ENCODE measurements around the gene TDRD10.

The TDRD10 gene

GRCh38 chr1:154502066-154502743 is at the start of gene TDRD10, which contains the start of gene SHE:
Gene TDRD10 (plus strand): TSS chr1:154502219. CDS start chr1:154506904, 4,685 bp downstream.
Gene SHE (minus strand): TSS chr1:154502412. CDS start chr1:154502026, 386 bp downstream.
- H3K36me3 Mint-ChIP-seq, result peaks cover 7% of the 10 kb centered on the region
- peak within 1 kb of the TSS; percentile 42 for H3K4me3 Mint-ChIP-seq
- peak; percentile 57 for ATAC-seq
- H3K9me3 Mint-ChIP-seq, result peaks cover 4% of the 10 kb centered on the region
- peaks cover 10% of the 10 kb centered on the region for H3K4me1 Mint-ChIP-seq
- no peak within 1 kb of the TSS for H3K27ac Mint-ChIP-seq
- H3K27me3 Mint-ChIP-seq, result peaks cover 51% of the 10 kb centered on the region

GRCh38 chr1:154453161-154453560 is 48.9 kb upstream of the TDRD10 start:
- Mint-ChIP-seq H3K9me3 (no peaks in the 10 kb centered on the region), H3K4me3 (no peak overlapping the region), H3K4me1 (peaks cover 16% of the 10 kb centered on the region), H3K36me3 (peaks cover 53% of the 10 kb centered on the region), H3K27ac (no peak overlapping the region), H3K27me3 (no peaks in the 10 kb centered on the region)
- ATAC-seq, result no peak

- peaks cover 53% of the 10 kb centered on the region for H3K36me3 Mint-ChIP-seq
- H3K27me3 Mint-ChIP-seq, result no peaks in the 10 kb centered on the region
- H3K27ac Mint-ChIP-seq, result no peak overlapping the region
- no peak for ATAC-seq
- H3K4me3 Mint-ChIP-seq, result no peak overlapping the region
- H3K9me3 Mint-ChIP-seq, result no peaks in the 10 kb centered on the region
- peaks cover 16% of the 10 kb centered on the region for H3K4me1 Mint-ChIP-seq
Observed at GRCh38 chr1:154453574-154454352, 48.3 kb upstream of the TDRD10 start.

- Mint-ChIP-seq H3K27ac (no peak overlapping the region), H3K36me3 (peaks cover 51% of the 10 kb centered on the region), H3K4me1 (peaks cover 16% of the 10 kb centered on the region), H3K9me3 (no peaks in the 10 kb centered on the region), H3K27me3 (no peaks in the 10 kb centered on the region), H3K4me3 (no peak overlapping the region)
- peak; percentile 47 for ATAC-seq
Observed at GRCh38 chr1:154454386-154455120, 47.5 kb upstream of the TDRD10 start.

- Mint-ChIP-seq H3K4me1 (peaks cover 16% of the 10 kb centered on the region), H3K36me3 (peaks cover 38% of the 10 kb centered on the region), H3K27ac (no peak overlapping the region), H3K4me3 (no peak overlapping the region), H3K27me3 (no peaks in the 10 kb centered on the region), H3K9me3 (no peaks in the 10 kb centered on the region)
- no peak for ATAC-seq
Observed at GRCh38 chr1:154456631-154457030, 45.4 kb upstream of the TDRD10 start.

GRCh38 chr1:154459080-154459479 is 42.9 kb upstream of the TDRD10 start:
- peaks cover 6% of the 10 kb centered on the region for H3K4me1 Mint-ChIP-seq
- peaks cover 17% of the 10 kb centered on the region for H3K36me3 Mint-ChIP-seq
- no peak overlapping the region for H3K4me3 Mint-ChIP-seq
- no peaks in the 10 kb centered on the region for H3K27me3 Mint-ChIP-seq
- ATAC-seq, result no peak
- H3K9me3 Mint-ChIP-seq, result no peaks in the 10 kb centered on the region
- H3K27ac Mint-ChIP-seq, result no peak overlapping the region

GRCh38 chr1:154460695-154461260 is 41.2 kb upstream of the TDRD10 start:
- Mint-ChIP-seq H3K27me3 (no peaks in the 10 kb centered on the region), H3K36me3 (peaks cover 10% of the 10 kb centered on the region), H3K9me3 (no peaks in the 10 kb centered on the region), H3K4me3 (no peak overlapping the region), H3K4me1 (peaks cover 2% of the 10 kb centered on the region), H3K27ac (no peak overlapping the region)
- ATAC-seq, result no peak

GRCh38 chr1:154463512-154463990 is 38.5 kb upstream of the TDRD10 start:
- ATAC-seq, result no peak

GRCh38 chr1:154465621-154466195 is 36.3 kb upstream of the TDRD10 start:
- no peaks in the 10 kb centered on the region for H3K9me3 Mint-ChIP-seq
- no peak for ATAC-seq
- no peaks in the 10 kb centered on the region for H3K27me3 Mint-ChIP-seq
- H3K27ac Mint-ChIP-seq, result peak overlapping the region; percentile 53
- no peaks in the 10 kb centered on the region for H3K36me3 Mint-ChIP-seq
- H3K4me1 Mint-ChIP-seq, result peaks cover 20% of the 10 kb centered on the region
- peak overlapping the region; percentile 1 for H3K4me3 Mint-ChIP-seq

More at GRCh38 chr1:154463512-154463990, 38.5 kb upstream of the TDRD10 start:
- Mint-ChIP-seq H3K4me1 (peaks cover 20% of the 10 kb centered on the region), H3K27ac (no peak overlapping the region), H3K27me3 (no peaks in the 10 kb centered on the region), H3K9me3 (no peaks in the 10 kb centered on the region), H3K4me3 (no peak overlapping the region), H3K36me3 (no peaks in the 10 kb centered on the region)

- ATAC-seq, result no peak
- peak overlapping the region; percentile 1 for H3K4me3 Mint-ChIP-seq
- H3K27ac Mint-ChIP-seq, result peak overlapping the region; percentile 53
- H3K9me3 Mint-ChIP-seq, result no peaks in the 10 kb centered on the region
- peaks cover 20% of the 10 kb centered on the region for H3K4me1 Mint-ChIP-seq
- no peaks in the 10 kb centered on the region for H3K36me3 Mint-ChIP-seq
- H3K27me3 Mint-ChIP-seq, result no peaks in the 10 kb centered on the region
Observed at GRCh38 chr1:154466206-154466605, 35.8 kb upstream of the TDRD10 start.

- Mint-ChIP-seq H3K36me3 (no peaks in the 10 kb centered on the region), H3K27ac (peak overlapping the region; percentile 53), H3K27me3 (no peaks in the 10 kb centered on the region), H3K4me1 (peaks cover 20% of the 10 kb centered on the region), H3K9me3 (no peaks in the 10 kb centered on the region), H3K4me3 (no peak overlapping the region)
- peak; percentile 47 for ATAC-seq
Observed at GRCh38 chr1:154466921-154467417, 35.0 kb upstream of the TDRD10 start.

GRCh38 chr1:154467434-154468102 is 34.5 kb upstream of the TDRD10 start:
- no peak overlapping the region for H3K4me3 Mint-ChIP-seq
- no peaks in the 10 kb centered on the region for H3K27me3 Mint-ChIP-seq
- no peaks in the 10 kb centered on the region for H3K36me3 Mint-ChIP-seq
- H3K27ac Mint-ChIP-seq, result peak overlapping the region; percentile 53
- ATAC-seq, result no peak
- H3K4me1 Mint-ChIP-seq, result peaks cover 20% of the 10 kb centered on the region
- H3K9me3 Mint-ChIP-seq, result no peaks in the 10 kb centered on the region

- peaks cover 20% of the 10 kb centered on the region for H3K4me1 Mint-ChIP-seq
Observed at GRCh38 chr1:154468535-154469250, 33.3 kb upstream of the TDRD10 start.

More at GRCh38 chr1:154468535-154469250, 33.3 kb upstream of the TDRD10 start:
- H3K27me3 Mint-ChIP-seq, result no peaks in the 10 kb centered on the region
- no peaks in the 10 kb centered on the region for H3K36me3 Mint-ChIP-seq
- H3K9me3 Mint-ChIP-seq, result no peaks in the 10 kb centered on the region
- H3K4me3 Mint-ChIP-seq, result no peak overlapping the region
- H3K27ac Mint-ChIP-seq, result no peak overlapping the region
- no peak for ATAC-seq

All from stimulated activated memory B cell treated with anti-CD40 and anti-IgM and Interleukin-4, amounts not matched to agents 10 μg/mL and 1 μg/mL and 100 μg/mL, for 72 hours (primary cell).